ENCODE data around the gene PFKFB4. TPM values are rescaled to one million over a fixed set of nuclear protein-coding genes. Genes with fewer than 3 reads are reported as not detected.

PFKFB4 gene
- total and polyA plus RNA-seq, 8 donors: 6.5 to 18.8 (median 7.9) TPM

- no peak for ATAC-seq
- intact Hi-C loops (cut with DNase I): no loop called here
- H3K36me3 ChIP-seq: peaks cover 0 to 20% of the 10 kb centered on the region in 2 donors
- TF ChIP-seq CTCF (IDR thresholded peaks at IDR 0.05): no peak
- no peaks in the 10 kb centered on the region for H3K4me1 ChIP-seq
- DNase-seq: no peak
- H3K27me3 ChIP-seq: no peaks in the 10 kb centered on the region
- H3K4me3 ChIP-seq: no peak overlapping the region
- no peak overlapping the region for H3K27ac ChIP-seq
- H3K9me3 ChIP-seq: no peaks in the 10 kb centered on the region
These were observed 42.0 kb downstream of the PFKFB4 start for GRCh38 chr3:48514431-48515227.

DNA sequence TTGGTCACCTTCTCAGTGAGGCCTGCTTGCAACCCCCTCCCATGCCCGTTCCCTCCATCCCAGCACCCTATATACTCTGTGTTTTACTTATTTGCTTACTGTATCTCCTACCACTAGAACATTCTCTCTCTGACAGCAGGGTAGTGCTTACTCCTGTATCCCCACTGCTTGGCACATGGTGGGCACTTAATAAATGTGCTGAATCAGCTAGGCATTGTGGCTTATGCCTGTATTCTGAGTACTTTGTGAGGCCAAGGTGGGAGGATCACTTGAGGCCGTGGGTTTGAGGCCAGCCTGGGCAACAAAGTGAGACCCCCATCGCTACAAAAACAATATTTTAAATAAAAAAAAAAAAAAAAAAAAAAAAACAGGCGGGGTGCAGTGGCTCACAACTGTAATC lies 45.1 kb downstream of the PFKFB4 start:
- Histone ChIP-seq H3K27ac (no peak overlapping the region), H3K27me3 (no peaks in the 10 kb centered on the region), H3K9me3 (no peaks in the 10 kb centered on the region), H3K4me3 (no peak overlapping the region), H3K36me3 (no peaks in the 10 kb centered on the region), H3K4me1 (peaks cover 0 to 11% of the 10 kb centered on the region in 2 donors)
- ATAC-seq (no peak), DNase-seq (no peak)
- intact Hi-C loops (cut with DNase I): no loop called here
- TF ChIP-seq CTCF (IDR thresholded peaks at IDR 0.05): no peak

DNA sequence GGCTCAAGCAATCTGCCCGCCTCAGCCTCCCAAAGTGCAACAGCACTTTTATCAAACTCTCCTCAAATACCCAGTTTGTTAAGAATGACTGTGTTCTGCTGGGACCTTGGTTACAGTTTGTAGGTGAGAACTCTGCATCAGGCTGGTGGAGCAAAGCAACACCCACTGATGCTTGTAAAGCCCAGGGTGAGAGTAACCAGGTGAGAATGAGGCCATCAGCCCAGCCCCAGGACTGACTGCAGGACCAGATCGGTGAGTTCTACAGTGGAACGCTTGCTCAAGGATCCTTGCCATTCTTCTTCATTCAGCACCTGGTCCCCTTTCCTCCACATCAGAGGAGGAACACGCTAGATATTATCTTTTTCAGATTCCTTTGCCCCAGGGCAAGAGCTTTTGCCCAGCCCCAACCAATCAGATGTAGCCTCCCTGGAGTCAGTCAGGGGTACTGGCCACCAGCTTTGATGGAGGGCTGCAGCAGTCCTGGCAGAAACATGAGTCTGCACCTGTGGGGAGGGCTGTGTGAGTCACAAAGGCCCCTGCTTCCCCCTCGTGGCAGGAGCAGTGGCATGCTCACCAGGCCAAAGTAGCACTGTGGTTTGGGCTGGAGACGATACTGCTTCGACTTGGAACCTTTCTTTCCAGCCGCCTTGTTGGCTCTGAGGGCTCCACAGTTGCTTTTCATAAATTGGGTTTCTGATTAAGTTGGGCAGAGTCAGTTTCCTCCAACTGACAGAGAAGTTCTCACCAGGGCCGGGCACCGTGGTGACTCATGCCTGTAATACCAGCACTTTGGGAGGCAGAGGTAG lies 49.1 kb downstream of the PFKFB4 start:
- peak overlapping the region in 1 of 2 donors; percentile 20 for H3K27ac ChIP-seq
- intact Hi-C loops (cut with DNase I): no loop called here

DNA sequence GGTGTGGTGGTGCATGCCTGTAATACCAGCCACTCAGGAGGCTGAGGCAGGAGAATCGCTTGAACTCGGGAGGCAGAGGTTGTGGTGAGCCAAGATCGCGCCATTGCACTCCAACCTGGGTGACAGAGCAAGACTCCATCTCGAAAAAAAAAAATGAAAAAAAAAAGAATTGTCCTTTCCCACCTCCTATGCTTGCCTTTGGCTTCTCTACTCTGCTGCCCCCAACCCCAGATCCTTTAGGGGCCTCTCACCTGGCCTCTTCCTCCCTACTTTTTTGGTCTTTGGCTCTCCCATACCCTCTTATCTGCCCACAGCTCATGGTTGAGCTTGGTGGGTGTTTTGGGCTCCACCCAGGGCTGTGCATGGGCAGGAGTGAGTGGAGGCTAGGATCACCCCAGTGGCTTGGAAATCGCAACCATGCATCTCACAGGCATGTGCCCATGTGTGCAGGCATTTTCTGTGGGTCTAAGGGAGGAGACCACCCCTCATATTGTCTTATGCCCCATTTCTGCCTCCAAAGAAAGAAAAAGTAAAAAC lies 50.6 kb downstream of the PFKFB4 start:
- intact Hi-C loops (cut with DNase I): no loop called here
- no peak for ATAC-seq
- H3K27ac ChIP-seq: peak overlapping the region in 1 of 2 donors; percentile 97

More for the DNA sequence above, 49.1 kb downstream of the PFKFB4 start:
- peaks cover 9 to 33% of the 10 kb centered on the region in 2 donors for H3K4me1 ChIP-seq
- no peaks in the 10 kb centered on the region for H3K36me3 ChIP-seq
- peak; percentile 13 to 56 for TF ChIP-seq CTCF (IDR thresholded peaks at IDR 0.05)
- H3K27me3 ChIP-seq: no peaks in the 10 kb centered on the region
- ATAC-seq: peak; percentile 47
- DNase-seq: peak in 3 of 4 donors; percentile 37 to 82 (median 60)
- no peaks in the 10 kb centered on the region for H3K9me3 ChIP-seq
- H3K4me3 ChIP-seq: no peak overlapping the region

More for the DNA sequence above, 50.6 kb downstream of the PFKFB4 start:
- DNase-seq: no peak
- Histone ChIP-seq H3K36me3 (peaks cover 0 to 3% of the 10 kb centered on the region in 2 donors), H3K4me1 (peaks cover 9 to 48% of the 10 kb centered on the region in 2 donors), H3K27me3 (no peaks in the 10 kb centered on the region), H3K9me3 (no peaks in the 10 kb centered on the region), H3K4me3 (no peak overlapping the region)
- no peak for TF ChIP-seq CTCF (IDR thresholded peaks at IDR 0.05)
